ENCODE measurements around the gene CRAT.
"Not testable (repeated sequence)": the region's sequence is repeated elsewhere in the genome, so short reads cannot be mapped to it uniquely, and the experiment has no call there.

Gene CRAT

DNA sequence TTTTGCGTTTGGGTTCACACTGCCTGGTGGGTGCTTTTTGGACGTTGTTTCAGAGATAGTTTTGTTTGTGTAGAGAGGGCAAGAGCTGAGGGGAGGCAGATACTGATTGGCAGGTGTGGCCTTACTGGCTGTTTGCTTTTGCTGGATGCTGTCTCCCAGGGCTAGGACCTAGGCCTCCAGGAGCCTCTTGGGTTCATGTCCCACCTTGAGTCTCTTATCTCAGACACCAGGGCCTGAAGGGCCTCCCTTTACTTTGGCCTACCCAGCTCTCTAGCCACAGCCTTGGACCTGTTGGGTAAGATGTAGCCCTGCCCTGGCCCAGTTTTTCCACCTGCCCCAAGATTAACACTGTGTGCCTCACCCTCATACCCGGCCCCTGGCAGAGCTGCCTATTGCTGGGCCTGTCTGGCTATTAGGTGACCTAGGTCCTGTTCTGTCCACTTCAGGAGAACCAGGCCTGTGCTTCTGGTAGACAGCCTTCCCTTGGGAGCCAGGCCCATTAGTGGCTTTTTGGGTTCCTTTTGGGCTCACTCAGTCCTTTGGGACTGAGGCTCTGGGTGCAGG lies 14.0 kb upstream of the CRAT start:
- H3K9me3 ChIP-seq (ENCODE audit: control insufficient read depth in 2 of 2, low read length in 2 of 2), result no peaks in the 10 kb centered on the region
- H3K27me3 ChIP-seq (ENCODE audit: control insufficient read depth in 1 of 2, insufficient read depth in 2 of 2, low read length in 2 of 2), result no peaks in the 10 kb centered on the region
- H3K4me3 ChIP-seq (ENCODE audit: low read length in 2 of 2), result no peak overlapping the region
- H3K9ac ChIP-seq (ENCODE audit: low read length in 2 of 2), result peak overlapping the region in 1 of 2 donors; percentile 36
- H3K4me1 ChIP-seq (ENCODE audit: control insufficient read depth, insufficient read depth, low read length), result no peaks in the 10 kb centered on the region
- H3K27ac ChIP-seq (ENCODE audit: low read length), result no peak overlapping the region
- H3K36me3 ChIP-seq (ENCODE audit: control insufficient read depth in 2 of 2, insufficient read depth in 2 of 2, low read length in 2 of 2), result peaks cover 17 to 22% of the 10 kb centered on the region in 2 donors

- not testable (repeated sequence) for H3K27me3 ChIP-seq (ENCODE audit: control insufficient read depth in 1 of 2, insufficient read depth in 2 of 2, low read length in 2 of 2); H3K27ac ChIP-seq (ENCODE audit: low read length); H3K9ac ChIP-seq (ENCODE audit: low read length in 2 of 2); H3K4me3 ChIP-seq (ENCODE audit: low read length in 2 of 2); H3K9me3 ChIP-seq (ENCODE audit: control insufficient read depth in 2 of 2, low read length in 2 of 2); H3K4me1 ChIP-seq (ENCODE audit: control insufficient read depth, insufficient read depth, low read length)
- peaks cover 17 to 20% of the 10 kb centered on the region in 2 donors for H3K36me3 ChIP-seq (ENCODE audit: control insufficient read depth in 2 of 2, insufficient read depth in 2 of 2, low read length in 2 of 2)
These were observed 12.4 kb upstream of the CRAT start for GRCh38 chr9:129122976-129123375.

DNA sequence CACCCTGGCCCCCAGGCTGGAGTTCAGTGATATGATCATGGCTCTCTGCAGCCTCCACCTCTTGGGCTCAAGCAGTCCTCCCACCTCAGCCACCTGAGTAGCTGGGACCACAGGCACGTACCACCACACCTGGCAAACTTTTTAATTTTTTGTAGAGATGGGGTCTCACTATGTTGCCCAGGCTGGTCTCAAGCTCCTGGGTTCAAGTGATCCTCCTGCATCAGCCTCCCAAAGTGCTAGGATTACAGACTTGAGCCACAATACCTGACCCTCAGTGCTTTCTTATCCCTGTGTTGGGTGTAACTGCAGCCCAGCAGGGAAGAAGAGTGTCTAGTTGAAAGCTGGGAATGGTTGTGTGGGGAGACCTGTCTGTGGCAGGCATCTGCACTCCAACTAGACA lies 11.5 kb upstream of the CRAT start:
- Histone ChIP-seq H3K27ac (ENCODE audit: low read length) (no peak overlapping the region), H3K9me3 (ENCODE audit: control insufficient read depth in 2 of 2, low read length in 2 of 2) (no peaks in the 10 kb centered on the region), H3K27me3 (ENCODE audit: control insufficient read depth in 1 of 2, insufficient read depth in 2 of 2, low read length in 2 of 2) (no peaks in the 10 kb centered on the region), H3K36me3 (ENCODE audit: control insufficient read depth in 2 of 2, insufficient read depth in 2 of 2, low read length in 2 of 2) (peaks cover 13 to 18% of the 10 kb centered on the region in 2 donors), H3K4me1 (ENCODE audit: control insufficient read depth, insufficient read depth, low read length) (no peaks in the 10 kb centered on the region), H3K4me3 (ENCODE audit: low read length in 2 of 2) (no peak overlapping the region), H3K9ac (ENCODE audit: low read length in 2 of 2) (no peak overlapping the region)

- Histone ChIP-seq H3K27ac (ENCODE audit: low read length) (no peak overlapping the region), H3K4me3 (ENCODE audit: low read length in 2 of 2) (no peak overlapping the region), H3K27me3 (ENCODE audit: control insufficient read depth in 1 of 2, insufficient read depth in 2 of 2, low read length in 2 of 2) (no peaks in the 10 kb centered on the region), H3K4me1 (ENCODE audit: control insufficient read depth, insufficient read depth, low read length) (no peaks in the 10 kb centered on the region), H3K36me3 (ENCODE audit: control insufficient read depth in 2 of 2, insufficient read depth in 2 of 2, low read length in 2 of 2) (peaks cover 13 to 17% of the 10 kb centered on the region in 2 donors), H3K9me3 (ENCODE audit: control insufficient read depth in 2 of 2, low read length in 2 of 2) (no peaks in the 10 kb centered on the region), H3K9ac (ENCODE audit: low read length in 2 of 2) (no peak overlapping the region)
These were observed 10.9 kb upstream of the CRAT start for GRCh38 chr9:129121483-129121882.

GRCh38 chr9:129118799-129119198 lies 8.2 kb upstream of the CRAT start:
- no peak overlapping the region for H3K27ac ChIP-seq (ENCODE audit: low read length)
- H3K9ac ChIP-seq (ENCODE audit: low read length in 2 of 2), result no peak overlapping the region
- H3K9me3 ChIP-seq (ENCODE audit: control insufficient read depth in 2 of 2, low read length in 2 of 2), result no peaks in the 10 kb centered on the region
- no peak overlapping the region for H3K4me3 ChIP-seq (ENCODE audit: low read length in 2 of 2)
- H3K36me3 ChIP-seq (ENCODE audit: control insufficient read depth in 2 of 2, insufficient read depth in 2 of 2, low read length in 2 of 2), result peaks cover 13 to 17% of the 10 kb centered on the region in 2 donors
- H3K4me1 ChIP-seq (ENCODE audit: control insufficient read depth, insufficient read depth, low read length), result peaks cover 2% of the 10 kb centered on the region
- no peaks in the 10 kb centered on the region for H3K27me3 ChIP-seq (ENCODE audit: control insufficient read depth in 1 of 2, insufficient read depth in 2 of 2, low read length in 2 of 2)

GRCh38 chr9:129113645-129114304 lies 3.2 kb upstream of the CRAT start:
- H3K4me1 ChIP-seq (ENCODE audit: control insufficient read depth, insufficient read depth, low read length), result peaks cover 30% of the 10 kb centered on the region
- no peak overlapping the region for H3K4me3 ChIP-seq (ENCODE audit: low read length in 2 of 2)
- H3K27ac ChIP-seq (ENCODE audit: low read length), result no peak overlapping the region
- no peaks in the 10 kb centered on the region for H3K36me3 ChIP-seq (ENCODE audit: control insufficient read depth in 2 of 2, insufficient read depth in 2 of 2, low read length in 2 of 2)
- no peaks in the 10 kb centered on the region for H3K27me3 ChIP-seq (ENCODE audit: control insufficient read depth in 1 of 2, insufficient read depth in 2 of 2, low read length in 2 of 2)
- H3K9me3 ChIP-seq (ENCODE audit: control insufficient read depth in 2 of 2, low read length in 2 of 2), result no peaks in the 10 kb centered on the region
- no peak overlapping the region for H3K9ac ChIP-seq (ENCODE audit: low read length in 2 of 2)

DNA sequence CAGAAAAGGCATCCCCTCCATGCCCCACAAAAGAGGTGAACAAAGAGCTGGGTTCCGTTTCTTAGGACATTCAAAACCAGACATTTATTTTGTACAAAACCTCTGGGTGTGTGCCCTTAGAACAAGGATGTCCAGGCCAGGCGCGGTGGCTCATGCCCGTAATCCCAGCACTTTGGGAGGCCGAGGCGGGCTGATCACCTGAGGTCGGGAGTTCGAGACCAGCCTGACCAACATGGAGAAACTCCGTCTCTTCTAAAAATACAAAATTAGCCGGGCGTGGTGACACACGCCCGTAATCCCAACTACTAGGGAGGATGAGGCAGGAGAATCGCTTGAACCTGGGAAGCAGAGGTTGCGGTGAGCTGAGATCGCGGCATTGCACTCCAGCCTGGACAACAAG lies 1.9 kb upstream of the CRAT start:
- peaks cover 36% of the 10 kb centered on the region for H3K4me1 ChIP-seq (ENCODE audit: control insufficient read depth, insufficient read depth, low read length)
- not testable (repeated sequence) for H3K27ac ChIP-seq (ENCODE audit: low read length)

DNA sequence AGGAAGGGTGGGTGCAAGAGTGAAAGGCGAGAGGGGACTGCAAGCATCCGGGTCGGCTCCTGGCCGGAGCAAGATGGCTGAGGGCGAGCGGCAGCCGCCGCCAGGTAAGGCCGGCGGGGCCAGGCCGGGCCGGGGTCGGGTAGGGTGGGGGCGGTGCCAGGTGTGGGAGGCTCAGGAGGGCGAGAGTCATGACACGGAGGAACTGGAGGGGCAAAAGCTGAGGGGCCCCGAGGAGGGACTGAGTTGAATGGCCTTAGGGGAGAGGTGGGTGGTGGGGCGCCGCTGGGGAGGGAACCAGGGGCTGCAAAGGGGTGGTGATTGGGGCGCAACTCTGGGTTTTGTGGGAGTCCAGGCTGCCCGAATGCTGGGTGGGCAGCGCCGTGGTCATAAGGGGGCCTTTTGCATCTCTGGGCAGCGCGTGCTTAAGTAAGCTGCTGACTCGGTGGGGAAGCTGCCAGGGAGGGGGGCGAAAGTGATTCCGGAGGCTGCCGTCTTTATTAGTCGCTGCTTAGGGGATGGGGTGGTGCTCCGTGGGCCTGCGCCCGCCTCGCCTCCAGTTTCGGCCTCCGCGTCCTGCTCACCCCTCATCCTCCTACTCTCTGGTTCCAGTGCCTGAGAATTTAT lies 1.0 kb upstream of the CRAT start:
- Histone ChIP-seq H3K4me1 (ENCODE audit: control insufficient read depth, insufficient read depth, low read length) (peaks cover 36% of the 10 kb centered on the region), H3K4me3 (ENCODE audit: low read length in 2 of 2) (peak overlapping the region; percentile 79 to 92), H3K36me3 (ENCODE audit: control insufficient read depth in 2 of 2, insufficient read depth in 2 of 2, low read length in 2 of 2) (peaks cover 7 to 9% of the 10 kb centered on the region in 2 donors), H3K27me3 (ENCODE audit: control insufficient read depth in 1 of 2, insufficient read depth in 2 of 2, low read length in 2 of 2) (no peaks in the 10 kb centered on the region), H3K9me3 (ENCODE audit: control insufficient read depth in 2 of 2, low read length in 2 of 2) (no peaks in the 10 kb centered on the region), H3K9ac (ENCODE audit: low read length in 2 of 2) (peak overlapping the region; percentile 79 to 81), H3K27ac (ENCODE audit: low read length) (peak overlapping the region; percentile 95)

More for the DNA sequence above, 1.9 kb upstream of the CRAT start:
- peak overlapping the region; percentile 79 to 92 for H3K4me3 ChIP-seq (ENCODE audit: low read length in 2 of 2)
- H3K27me3 ChIP-seq (ENCODE audit: control insufficient read depth in 1 of 2, insufficient read depth in 2 of 2, low read length in 2 of 2); H3K9me3 ChIP-seq (ENCODE audit: control insufficient read depth in 2 of 2, low read length in 2 of 2); H3K36me3 ChIP-seq (ENCODE audit: control insufficient read depth in 2 of 2, insufficient read depth in 2 of 2, low read length in 2 of 2): not testable (repeated sequence)
- H3K9ac ChIP-seq (ENCODE audit: low read length in 2 of 2), result peak overlapping the region in 1 of 2 donors; percentile 81

DNA sequence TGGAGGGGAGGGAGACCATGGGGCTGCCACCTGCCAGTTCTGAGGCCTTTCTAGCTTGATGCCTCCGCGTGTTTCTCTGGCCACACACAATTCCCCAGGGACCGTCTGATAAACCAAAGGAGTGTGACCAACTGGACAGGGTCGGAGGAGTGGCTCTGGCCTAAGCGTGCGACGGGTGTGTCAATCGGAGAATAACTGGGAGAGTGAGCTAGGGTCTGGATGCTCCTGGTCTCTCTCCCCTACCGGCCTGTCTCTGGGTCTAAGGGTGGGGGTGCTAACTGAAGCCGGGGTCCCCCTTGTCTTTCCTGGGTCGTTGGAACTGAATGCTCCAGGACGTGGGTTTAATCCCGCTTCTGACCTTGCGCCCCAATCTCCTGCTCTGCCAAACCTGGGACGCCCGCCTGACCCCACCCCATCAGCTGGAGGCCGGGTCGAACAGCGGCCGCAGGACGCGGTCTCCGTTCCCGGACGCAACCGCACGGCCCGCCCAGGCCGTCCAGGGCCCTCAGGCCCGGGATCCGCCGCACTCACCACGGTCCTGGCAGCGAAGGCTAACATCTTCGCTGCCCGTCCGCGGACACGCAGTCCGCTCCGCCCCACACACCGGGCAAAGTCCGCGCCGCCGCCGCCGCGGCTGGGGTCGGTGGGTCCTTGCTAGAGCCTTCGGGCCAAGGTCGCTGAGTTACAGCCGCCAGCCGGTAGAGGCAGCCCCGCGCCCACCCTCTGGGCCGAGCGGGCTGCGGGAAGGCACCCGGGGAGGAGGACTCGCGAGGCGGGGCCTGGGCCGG lies 447 bp downstream of the CRAT start:
- Histone ChIP-seq H3K4me1 (ENCODE audit: control insufficient read depth, insufficient read depth, low read length) (peaks cover 36% of the 10 kb centered on the region), H3K27ac (ENCODE audit: low read length) (peak overlapping the region; percentile 73), H3K9ac (ENCODE audit: low read length in 2 of 2) (peak overlapping the region; percentile 83 to 86), H3K36me3 (ENCODE audit: control insufficient read depth in 2 of 2, insufficient read depth in 2 of 2, low read length in 2 of 2) (peaks cover 9 to 14% of the 10 kb centered on the region in 2 donors), H3K9me3 (ENCODE audit: control insufficient read depth in 2 of 2, low read length in 2 of 2) (no peaks in the 10 kb centered on the region), H3K4me3 (ENCODE audit: low read length in 2 of 2) (peak overlapping the region; percentile 80 to 86), H3K27me3 (ENCODE audit: control insufficient read depth in 1 of 2, insufficient read depth in 2 of 2, low read length in 2 of 2) (no peaks in the 10 kb centered on the region)

GRCh38 chr9:129109537-129109903 lies 1.1 kb downstream of the CRAT start:
- H3K36me3 ChIP-seq (ENCODE audit: control insufficient read depth in 2 of 2, insufficient read depth in 2 of 2, low read length in 2 of 2), result peaks cover 9 to 14% of the 10 kb centered on the region in 2 donors
- H3K9ac ChIP-seq (ENCODE audit: low read length in 2 of 2), result peak overlapping the region; percentile 62 to 86
- H3K4me1 ChIP-seq (ENCODE audit: control insufficient read depth, insufficient read depth, low read length), result peaks cover 36% of the 10 kb centered on the region
- no peak overlapping the region for H3K27ac ChIP-seq (ENCODE audit: low read length)
- no peaks in the 10 kb centered on the region for H3K9me3 ChIP-seq (ENCODE audit: control insufficient read depth in 2 of 2, low read length in 2 of 2)
- peak overlapping the region in 1 of 2 donors; percentile 86 for H3K4me3 ChIP-seq (ENCODE audit: low read length in 2 of 2)
- no peaks in the 10 kb centered on the region for H3K27me3 ChIP-seq (ENCODE audit: control insufficient read depth in 1 of 2, insufficient read depth in 2 of 2, low read length in 2 of 2)

Measured in stomach smooth muscle (tissue), 2 donors.